ENCODE data around the gene C13orf46. TPM values are rescaled to one million over a fixed set of nuclear protein-coding genes. Genes with fewer than 3 reads are reported as not detected.

Gene C13orf46
- total RNA-seq, 5 donors from 2014 or later (not counting 1 experiment from before 2014, with no cell fraction given): 18.4 to 33.9 (median 25.3) TPM

GRCh38 chr13:113929628-113930615 is 44.0 kb downstream of the C13orf46 start:
- no peak for ATAC-seq (replicated peaks in 1 of 4)
- H3K9me3 Mint-ChIP-seq: no peaks in the 10 kb centered on the region
- ChIA-PET CTCF (no interaction called here), POLR2A (no interaction called here)
- Histone ChIP-seq H3K36me3 (ENCODE audit: control insufficient read depth in 2 of 2, extremely low read depth in 1 of 2, insufficient read depth in 1 of 2, low read length in 1 of 2) (no peaks in the 10 kb centered on the region), H3K4me3 (ENCODE audit: control insufficient read depth in 1 of 2, extremely low read depth in 1 of 2, low read length in 1 of 2) (no peak overlapping the region), H3K9me3 (no peaks in the 10 kb centered on the region), H3K27ac (ENCODE audit: low read length) (no peak overlapping the region), H3K4me1 (ENCODE audit: control insufficient read depth in 1 of 2, extremely low read depth in 1 of 2, insufficient read depth in 2 of 2, low read length in 2 of 2) (peaks cover 0 to 21% of the 10 kb centered on the region in 2 experiments), H3K27me3 (replicated peaks in 1 of 2; ENCODE audit: control insufficient read depth in 2 of 2, extremely low read depth in 1 of 2, insufficient read depth in 2 of 2, low read length in 1 of 2) (peaks cover 0 to 74% of the 10 kb centered on the region in 2 experiments)
- 89% methylated on average over 30 of the region's 38 CpGs for WGBS (ENCODE audit: insufficient coverage)
- H3K4me1 Mint-ChIP-seq: peaks cover 0 to 20% (median 16%) of the 10 kb centered on the region in 3 donors
- no peak overlapping the region for H3K27ac Mint-ChIP-seq
- no peak overlapping the region for H3K4me3 Mint-ChIP-seq
- no peaks in the 10 kb centered on the region for H3K36me3 Mint-ChIP-seq
- H3K27me3 Mint-ChIP-seq: peaks cover 4 to 15% of the 10 kb centered on the region in 2 donors
- DNase-seq: no peak

GRCh38 chr13:113928685-113929627 is 44.9 kb downstream of the C13orf46 start:
- H3K9me3 ChIP-seq: no peaks in the 10 kb centered on the region
- POLR2A ChIA-PET: interaction anchor here in 1 of 2 donors (0.6 kb wide), 1 partner anchor 10 kb away, joined by 3 read pairs; no protein-coding TSS in a partner anchor
- Mint-ChIP-seq H3K4me3 (no peak overlapping the region), H3K27ac (no peak overlapping the region), H3K36me3 (no peaks in the 10 kb centered on the region), H3K9me3 (no peaks in the 10 kb centered on the region), H3K27me3 (peaks cover 4 to 15% of the 10 kb centered on the region in 2 donors), H3K4me1 (peaks cover 0 to 20% (median 16%) of the 10 kb centered on the region in 3 donors)
- no peak overlapping the region for H3K27ac ChIP-seq (ENCODE audit: low read length)
- H3K27me3 ChIP-seq (replicated peaks in 1 of 2; ENCODE audit: control insufficient read depth in 2 of 2, extremely low read depth in 1 of 2, insufficient read depth in 2 of 2, low read length in 1 of 2): peaks cover 0 to 70% of the 10 kb centered on the region in 2 experiments
- ATAC-seq (replicated peaks in 1 of 4) (no peak), DNase-seq (no peak)
- 86% methylated on average over 21 of the region's 26 CpGs for WGBS (ENCODE audit: insufficient coverage)
- no peaks in the 10 kb centered on the region for H3K36me3 ChIP-seq (ENCODE audit: control insufficient read depth in 2 of 2, extremely low read depth in 1 of 2, insufficient read depth in 1 of 2, low read length in 1 of 2)
- CTCF ChIA-PET: no interaction called here
- no peak overlapping the region for H3K4me3 ChIP-seq (ENCODE audit: control insufficient read depth in 1 of 2, extremely low read depth in 1 of 2, low read length in 1 of 2)
- peaks cover 0 to 21% of the 10 kb centered on the region in 2 experiments for H3K4me1 ChIP-seq (ENCODE audit: control insufficient read depth in 1 of 2, extremely low read depth in 1 of 2, insufficient read depth in 2 of 2, low read length in 2 of 2)

GRCh38 chr13:113927661-113928581 is 46.0 kb downstream of the C13orf46 start:
- CTCF ChIA-PET: no interaction called here
- ATAC-seq (replicated peaks in 1 of 4) (no peak), DNase-seq (no peak)
- 63% methylated on average over 26 of the region's 36 CpGs for WGBS (ENCODE audit: insufficient coverage)
- peaks cover 0 to 76% of the 10 kb centered on the region in 2 experiments for H3K27me3 ChIP-seq (replicated peaks in 1 of 2; ENCODE audit: control insufficient read depth in 2 of 2, extremely low read depth in 1 of 2, insufficient read depth in 2 of 2, low read length in 1 of 2)
- Mint-ChIP-seq H3K9me3 (no peaks in the 10 kb centered on the region), H3K36me3 (no peaks in the 10 kb centered on the region), H3K27me3 (peaks cover 4 to 20% of the 10 kb centered on the region in 2 donors), H3K4me1 (peaks cover 0 to 20% (median 16%) of the 10 kb centered on the region in 3 donors), H3K27ac (no peak overlapping the region), H3K4me3 (no peak overlapping the region)
- peaks cover 0 to 21% of the 10 kb centered on the region in 2 experiments for H3K4me1 ChIP-seq (ENCODE audit: control insufficient read depth in 1 of 2, extremely low read depth in 1 of 2, insufficient read depth in 2 of 2, low read length in 2 of 2)
- H3K4me3 ChIP-seq (ENCODE audit: control insufficient read depth in 1 of 2, extremely low read depth in 1 of 2, low read length in 1 of 2): no peak overlapping the region
- H3K9me3 ChIP-seq: no peaks in the 10 kb centered on the region
- no peak overlapping the region for H3K27ac ChIP-seq (ENCODE audit: low read length)
- H3K36me3 ChIP-seq (ENCODE audit: control insufficient read depth in 2 of 2, extremely low read depth in 1 of 2, insufficient read depth in 1 of 2, low read length in 1 of 2): no peaks in the 10 kb centered on the region
- POLR2A ChIA-PET: no interaction called here

GRCh38 chr13:113926951-113927660 is 46.8 kb downstream of the C13orf46 start:
- POLR2A ChIA-PET: no interaction called here

GRCh38 chr13:113926301-113926761 is 47.5 kb downstream of the C13orf46 start:
- no peak overlapping the region for H3K27ac ChIP-seq (ENCODE audit: low read length)
- Mint-ChIP-seq H3K36me3 (no peaks in the 10 kb centered on the region), H3K27me3 (peaks cover 10 to 26% of the 10 kb centered on the region in 2 donors), H3K4me3 (no peak overlapping the region), H3K27ac (no peak overlapping the region), H3K9me3 (peaks cover 0 to 9% (median 3%) of the 10 kb centered on the region in 3 donors), H3K4me1 (peaks cover 0 to 10% (median 8%) of the 10 kb centered on the region in 3 donors)
- DNase-seq (peak in 2 of 35 experiments; percentile 4 to 9), ATAC-seq (replicated peaks in 1 of 4) (no peak)
- 88% methylated on average over 7 of the region's 16 CpGs for WGBS (ENCODE audit: insufficient coverage)
- H3K4me1 ChIP-seq (ENCODE audit: control insufficient read depth in 1 of 2, extremely low read depth in 1 of 2, insufficient read depth in 2 of 2, low read length in 2 of 2): peaks cover 0 to 11% of the 10 kb centered on the region in 2 experiments
- ChIA-PET POLR2A (no interaction called here), CTCF (no interaction called here)
- no peaks in the 10 kb centered on the region for H3K9me3 ChIP-seq
- H3K36me3 ChIP-seq (ENCODE audit: control insufficient read depth in 2 of 2, extremely low read depth in 1 of 2, insufficient read depth in 1 of 2, low read length in 1 of 2): no peaks in the 10 kb centered on the region
- no peak overlapping the region for H3K4me3 ChIP-seq (ENCODE audit: control insufficient read depth in 1 of 2, extremely low read depth in 1 of 2, low read length in 1 of 2)
- H3K27me3 ChIP-seq (replicated peaks in 1 of 2; ENCODE audit: control insufficient read depth in 2 of 2, extremely low read depth in 1 of 2, insufficient read depth in 2 of 2, low read length in 1 of 2): peaks cover 0 to 79% of the 10 kb centered on the region in 2 experiments

More at GRCh38 chr13:113926951-113927660, 46.8 kb downstream of the C13orf46 start:
- H3K4me1 ChIP-seq (ENCODE audit: control insufficient read depth in 1 of 2, extremely low read depth in 1 of 2, insufficient read depth in 2 of 2, low read length in 2 of 2): peaks cover 0 to 19% of the 10 kb centered on the region in 2 experiments
- WGBS (ENCODE audit: insufficient coverage): 79% methylated on average over 8 of the region's 12 CpGs
- H3K36me3 Mint-ChIP-seq: no peaks in the 10 kb centered on the region
- ATAC-seq (replicated peaks in 1 of 4): no peak
- H3K36me3 ChIP-seq (ENCODE audit: control insufficient read depth in 2 of 2, extremely low read depth in 1 of 2, insufficient read depth in 1 of 2, low read length in 1 of 2): no peaks in the 10 kb centered on the region
- DNase-seq: peak in 2 of 35 experiments; percentile 7 to 9
- peaks cover 0 to 17% (median 14%) of the 10 kb centered on the region in 3 donors for H3K4me1 Mint-ChIP-seq
- no peak overlapping the region for H3K4me3 Mint-ChIP-seq
- H3K9me3 ChIP-seq: no peaks in the 10 kb centered on the region
- H3K4me3 ChIP-seq (ENCODE audit: control insufficient read depth in 1 of 2, extremely low read depth in 1 of 2, low read length in 1 of 2): no peak overlapping the region
- CTCF ChIA-PET: no interaction called here
- peaks cover 0 to 79% of the 10 kb centered on the region in 2 experiments for H3K27me3 ChIP-seq (replicated peaks in 1 of 2; ENCODE audit: control insufficient read depth in 2 of 2, extremely low read depth in 1 of 2, insufficient read depth in 2 of 2, low read length in 1 of 2)
- H3K27ac ChIP-seq (ENCODE audit: low read length): no peak overlapping the region
- H3K9me3 Mint-ChIP-seq: peaks cover 0 to 1% (median 0%) of the 10 kb centered on the region in 3 donors
- H3K27ac Mint-ChIP-seq: no peak overlapping the region
- H3K27me3 Mint-ChIP-seq: peaks cover 4 to 20% of the 10 kb centered on the region in 2 donors
